ENCODE measurements around the gene TNFRSF8.

The TNFRSF8 gene

GRCh38 chr1:12148160-12148957 is 85.3 kb downstream of the TNFRSF8 start:
- Histone ChIP-seq H3K27ac (peak overlapping the region in 20 of 21 experiments; percentile 7 to 95 (median 78)), H3K4me3 (no peak overlapping the region)

GRCh38 chr1:12148958-12149790 is 86.1 kb downstream of the TNFRSF8 start:
- Histone ChIP-seq H3K4me3 (no peak overlapping the region), H3K27ac (peak overlapping the region in 17 of 21 experiments; percentile 40 to 95 (median 79))

GRCh38 chr1:12149791-12150175 is 86.7 kb downstream of the TNFRSF8 start:
- no peak overlapping the region for H3K4me3 ChIP-seq
- peak overlapping the region in 19 of 21 experiments; percentile 36 to 95 (median 78) for H3K27ac ChIP-seq

GRCh38 chr1:12150456-12151200 is 87.5 kb downstream of the TNFRSF8 start:
- H3K27ac ChIP-seq, result peak overlapping the region in 18 of 21 experiments; percentile 36 to 95 (median 80)
- H3K4me3 ChIP-seq, result no peak overlapping the region

- Histone ChIP-seq H3K4me3 (no peak overlapping the region), H3K27ac (peak overlapping the region in 15 of 21 experiments; percentile 46 to 95 (median 82))
Observed at GRCh38 chr1:12151465-12151864, 88.4 kb downstream of the TNFRSF8 start.

GRCh38 chr1:12152113-12152891 is 89.2 kb downstream of the TNFRSF8 start:
- no peak overlapping the region for H3K4me3 ChIP-seq
- peak overlapping the region in 19 of 21 experiments; percentile 2 to 95 (median 80) for H3K27ac ChIP-seq

- Histone ChIP-seq H3K27ac (peak overlapping the region in 19 of 21 experiments; percentile 2 to 95 (median 80)), H3K4me3 (no peak overlapping the region)
Observed at GRCh38 chr1:12153181-12153785, 90.2 kb downstream of the TNFRSF8 start.

GRCh38 chr1:12155328-12155727 is 92.2 kb downstream of the TNFRSF8 start:
- no peak overlapping the region for H3K4me3 ChIP-seq
- H3K27ac ChIP-seq, result peak overlapping the region in 3 of 21 experiments; percentile 22 to 39 (median 34)

GRCh38 chr1:12157366-12158231 is 94.5 kb downstream of the TNFRSF8 start:
- H3K4me3 ChIP-seq, result no peak overlapping the region
- H3K27ac ChIP-seq, result peak overlapping the region in 16 of 21 experiments; percentile 0 to 88 (median 64)

GRCh38 chr1:12158357-12159092 is 95.4 kb downstream of the TNFRSF8 start:
- Histone ChIP-seq H3K4me3 (no peak overlapping the region), H3K27ac (peak overlapping the region in 16 of 21 experiments; percentile 0 to 88 (median 64))

- Histone ChIP-seq H3K27ac (peak overlapping the region in 3 of 21 experiments; percentile 87 to 93 (median 88)), H3K4me3 (no peak overlapping the region)
Observed at GRCh38 chr1:12159816-12160215, 96.7 kb downstream of the TNFRSF8 start.

GRCh38 chr1:12161324-12161661 is 98.2 kb downstream of the TNFRSF8 start:
- no peak overlapping the region for H3K4me3 ChIP-seq
- H3K27ac ChIP-seq, result peak overlapping the region in 20 of 21 experiments; percentile 41 to 93 (median 77)

- H3K4me3 ChIP-seq, result no peak overlapping the region
- H3K27ac ChIP-seq, result peak overlapping the region in 20 of 21 experiments; percentile 41 to 93 (median 77)
Observed at GRCh38 chr1:12161662-12162458, 98.8 kb downstream of the TNFRSF8 start.

- H3K27ac ChIP-seq, result peak overlapping the region in 19 of 21 experiments; percentile 16 to 93 (median 76)
- no peak overlapping the region for H3K4me3 ChIP-seq
Observed at GRCh38 chr1:12162459-12163137, 99.5 kb downstream of the TNFRSF8 start.

- Histone ChIP-seq H3K27ac (peak overlapping the region in 10 of 21 experiments; percentile 9 to 93 (median 70)), H3K4me3 (no peak overlapping the region)
Observed at GRCh38 chr1:12163210-12163609, 100.1 kb downstream of the TNFRSF8 start.

- H3K4me3 ChIP-seq, result no peak overlapping the region
- H3K27ac ChIP-seq, result peak overlapping the region in 1 of 21 experiments; percentile 87
Observed at GRCh38 chr1:12164210-12164609, 101.1 kb downstream of the TNFRSF8 start.
